HepG2 (cell line): ENCODE results near the gene MRGPRF. TPM values are rescaled to one million over a fixed set of nuclear protein-coding genes. Genes with fewer than 3 reads are reported as not detected.

Experiments
- ATAC-seq: fragments of 200-7000 bp; cut with Tn5 transposase; 3 replicates; pipeline ENCODE4 v1.9.1; 2020; ENCODE audit warnings: mild to moderate bottlenecking, moderate library complexity
- BruUV-seq: library from RNA; stranded (reverse); fragments of 400-500 nt; replicated peaks from 2 replicates; lab custom pipeline; 2021; lab: Mats Ljungman, UMichigan
- CTCF ChIA-PET: fragments of 300-600 bp; formaldehyde crosslinking; extraction: SDS; loops from one replicate; lab custom pipeline; 2021; ENCODE audit warnings: low total read pairs, inconsistent platforms, low intra/inter-chr PET ratio; lab: Yijun Ruan, JAX
- POLR2A ChIA-PET: fragments of 350-600 bp; sonication (Branson Sonifier 250); formaldehyde crosslinking; loops from one replicate; lab custom pipeline; 2020; ENCODE audit warnings: antibody characterized with exemption, inconsistent platforms; lab: Yijun Ruan, JAX
- DNase-seq: peaks from one replicate; pipeline ENCODE4 v3.0.0-alpha.2; 2015; ENCODE audit warnings: low spot score
- FAIRE-seq: peaks from 3 replicates; lab custom pipeline; 2011; peaks lifted over from hg19 to GRCh38; lab: Jason Lieb, UNC
- H2AFZ ChIP-seq: one replicate; pipeline ENCODE4 v1.6.1; 2011; ENCODE audit warnings: low read length, inconsistent platforms
- H3K27ac ChIP-seq: fragments of 300-600 bp; 3 replicates; pipeline ENCODE4 v1.8.0; 2011; ENCODE audit warnings: mixed run types, mild to moderate bottlenecking, mixed read lengths, low read length, inconsistent platforms; ENCODE audit not compliant: insufficient read depth; ENCODE audit errors: extremely low read length
- H3K27me3 ChIP-seq, 2 experiments: fragments of 200-600 bp in 1 of 2; 2 replicates in 1 of 2; 3 replicates in 1 of 2; pipeline versions ENCODE4 v1.6.0 to v1.8.0; 2011; ENCODE audit warnings: low read length in 2 of 2, mild to moderate bottlenecking in 2 of 2, moderate library complexity in 2 of 2, inconsistent platforms in 1 of 2; ENCODE audit not compliant: insufficient read depth in 2 of 2, control insufficient read depth in 1 of 2
- H3K36me3 ChIP-seq, 2 experiments: fragments of 200-600 bp in 1 of 2; replicated peaks in 1 of 2; 2 replicates in 1 of 2; 3 replicates in 1 of 2; pipeline versions ENCODE4 v1.5.1 to v1.8.0; 2011; ENCODE audit warnings: low read length in 2 of 2, inconsistent platforms in 1 of 2; ENCODE audit not compliant: insufficient read depth in 2 of 2, control insufficient read depth in 1 of 2
- H3K4me1 ChIP-seq: 2 replicates; pipeline ENCODE4 v1.5.1; 2012; ENCODE audit warnings: low read length, inconsistent platforms; ENCODE audit not compliant: insufficient read depth
- H3K4me2 ChIP-seq: 2 replicates; pipeline ENCODE4 v1.6.0; 2011; ENCODE audit warnings: low read depth, low read length, inconsistent platforms
- H3K4me3 ChIP-seq, 3 experiments: fragments of 200-600 bp in 1 of 3; sonication (generic), shearing (Covaris generic) in 1 of 3; replicated peaks in 1 of 3; 2 replicates each; pipeline ENCODE4 v1.5.1; 2011 to 2016; ENCODE audit warnings: low read length in 3 of 3, inconsistent platforms in 2 of 3, low read depth in 2 of 3, mild to moderate bottlenecking in 2 of 3, control low read depth in 1 of 3, mixed read lengths in 1 of 3; ENCODE audit not compliant: insufficient read depth in 1 of 3
- H3K79me2 ChIP-seq: one replicate; pipeline ENCODE4 v1.6.1; 2011; ENCODE audit warnings: low read length, inconsistent platforms; ENCODE audit not compliant: insufficient read depth
- H3K9ac ChIP-seq: 2 replicates; pipeline ENCODE4 v1.6.0; 2011; ENCODE audit warnings: mild to moderate bottlenecking, low read depth, low read length, inconsistent platforms; ENCODE audit not compliant: insufficient read depth
- H3K9me3 ChIP-seq: 2 replicates; pipeline ENCODE4 v1.5.1; 2012; ENCODE audit warnings: mild to moderate bottlenecking, low read length
- H4K20me1 ChIP-seq: 2 replicates; pipeline ENCODE4 v1.6.0; 2011; ENCODE audit warnings: inconsistent platforms, mild to moderate bottlenecking, low read length, moderate library complexity; ENCODE audit not compliant: insufficient read depth
- MAF1 ChIP-seq: sonication (generic); formaldehyde crosslinking; IDR thresholded peaks from 2 replicates; pipeline ENCODE4 v1.5.0; 2020; ENCODE audit warnings: missing genetic modification reagents, borderline replicate concordance
- MTF1 ChIP-seq: sonication (generic); formaldehyde crosslinking; IDR thresholded peaks from 2 replicates; pipeline ENCODE4 v1.5.0; 2020; ENCODE audit warnings: missing genetic modification reagents
- SCMH1 ChIP-seq: sonication (generic); formaldehyde crosslinking; IDR thresholded peaks from 2 replicates; pipeline ENCODE4 v1.9.0; 2021; ENCODE audit warnings: missing genetic modification reagents, mild to moderate bottlenecking, borderline replicate concordance
- ZNF124 ChIP-seq: sonication (generic); formaldehyde crosslinking; IDR thresholded peaks from 2 replicates; pipeline ENCODE4 v1.4.0; 2020; ENCODE audit warnings: missing genetic modification reagents
- ZNF18 ChIP-seq: sonication (generic); formaldehyde crosslinking; IDR thresholded peaks from 2 replicates; pipeline ENCODE4 v1.8.0; 2022; ENCODE audit warnings: mild to moderate bottlenecking, missing genetic modification reagents; ENCODE audit not compliant: insufficient replicate concordance
- ZNF296 ChIP-seq: sonication (generic); formaldehyde crosslinking; conservative IDR thresholded peaks from 2 replicates; pipeline ENCODE4 v1.5.0; 2020; ENCODE audit warnings: mild to moderate bottlenecking, missing genetic modification reagents
- ZNF570 ChIP-seq: sonication (generic); formaldehyde crosslinking; IDR thresholded peaks from 2 replicates; pipeline ENCODE4 v1.4.0; 2020; ENCODE audit warnings: mild to moderate bottlenecking, missing genetic modification reagents, borderline replicate concordance
- WGBS: methylation state at CpG from one replicate; pipeline ENCODE4 v1.1.6; 2017; ENCODE audit warnings: low lambda C conversion rate; 5-methylcytosine and 5-hydroxymethylcytosine counted together
- in situ Hi-C: cut with HindIII; loops from 2 replicates; pipeline ENCODE4 v1.10.0; 2017; ENCODE audit warnings: low pct_unique_long_range_greater_than_20kb; ENCODE audit not compliant: extremely low pct_ligation_motif_present
- intact Hi-C: fragments of 100-400 bp; cut with micrococcal nuclease; formaldehyde crosslinking; loops from one replicate; pipeline ENCODE4 v1.10.0; 2022; ENCODE audit not compliant: unreplicated experiment
- polyA plus RNA-seq, 8 experiments: library from polyadenylated mRNA; depleted of rRNA in 3 of 8; stranded (reverse) in 7 of 8; unstranded in 1 of 8; fragments of >200 nt; fragmentation: Illumina TruSeq in 4 of 8; extraction: Trizol in 4 of 8; gene quantifications; 2 replicates each; pipeline versions ENCODE4 v1.2.1 to v1.2.3, GENCODE V29; 2011 to 2016; ENCODE audit warnings: low read depth in 4 of 8, missing spikeins in 1 of 8, mixed read lengths in 1 of 8; ENCODE audit not compliant: insufficient read depth in 1 of 8
- total RNA-seq, 5 experiments: library from RNA; depleted of rRNA; stranded (reverse); fragments of >200 nt; fragmentation: Illumina TruSeq; extraction: Trizol; gene quantifications; 2 replicates each; pipeline ENCODE4 v1.2.3, GENCODE V29; 2016; ENCODE audit warnings: low read depth in 1 of 5
- TF ChIP-seq, protein P1 (sequence below): sonication (generic); formaldehyde crosslinking; IDR thresholded peaks from 2 replicates; pipeline ENCODE4 v1.4.0; 2020; ENCODE audit warnings: mild to moderate bottlenecking, missing genetic modification reagents
- TF ChIP-seq, protein P2 (sequence below), 2 experiments: IDR thresholded peaks; 2 replicates each; pipeline ENCODE4 v1.6.1; 2011 to 2012; ENCODE audit warnings: low read length in 2 of 2, borderline replicate concordance in 1 of 2, low read depth in 1 of 2, mild to moderate bottlenecking in 1 of 2, moderate library complexity in 1 of 2

Gene MRGPRF
- total and polyA plus RNA-seq, 2 of the 13 experiments (the other 11 are each of a cell fraction or from before 2014, with no cell fraction given): not detected

GRCh38 chr11:68994894-68995285, 18.2 kb downstream of the MRGPRF start:
- Histone ChIP-seq H4K20me1 (no peaks in the 10 kb centered on the region), H2AFZ (no peak overlapping the region), H3K9ac (no peak overlapping the region), H3K79me2 (no peaks in the 10 kb centered on the region), H3K27ac (no peak overlapping the region), H3K4me2 (no peak overlapping the region), H3K27me3 (peaks cover 3 to 55% of the 10 kb centered on the region in 2 experiments), H3K9me3 (no peaks in the 10 kb centered on the region), H3K36me3 (no peaks in the 10 kb centered on the region), H3K4me3 (no peak overlapping the region), H3K4me1 (no peaks in the 10 kb centered on the region)
- BruUV-seq: no TSS peak
- POLR2A ChIA-PET: no interaction called here
- CTCF ChIA-PET: no interaction called here
- WGBS: 45% methylated on average over 4 of the region's 6 CpGs
- no peak for FAIRE-seq
- intact Hi-C loops: no loop called here
- TF ChIP-seq ZNF570 (CRISPR knock-in tag) (no peak), SCMH1 (no peak), MAF1 (CRISPR knock-in tag) (no peak), ZNF296 (CRISPR knock-in tag) (no peak), ZNF18 (CRISPR knock-in tag) (no peak), ZNF124 (no peak), MTF1 (CRISPR knock-in tag) (no peak)
- TF ChIP-seq, protein P1, sequence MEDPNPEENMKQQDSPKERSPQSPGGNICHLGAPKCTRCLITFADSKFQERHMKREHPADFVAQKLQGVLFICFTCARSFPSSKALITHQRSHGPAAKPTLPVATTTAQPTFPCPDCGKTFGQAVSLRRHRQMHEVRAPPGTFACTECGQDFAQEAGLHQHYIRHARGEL (CRISPR knock-in tag): no peak
- TF ChIP-seq, protein P2, sequence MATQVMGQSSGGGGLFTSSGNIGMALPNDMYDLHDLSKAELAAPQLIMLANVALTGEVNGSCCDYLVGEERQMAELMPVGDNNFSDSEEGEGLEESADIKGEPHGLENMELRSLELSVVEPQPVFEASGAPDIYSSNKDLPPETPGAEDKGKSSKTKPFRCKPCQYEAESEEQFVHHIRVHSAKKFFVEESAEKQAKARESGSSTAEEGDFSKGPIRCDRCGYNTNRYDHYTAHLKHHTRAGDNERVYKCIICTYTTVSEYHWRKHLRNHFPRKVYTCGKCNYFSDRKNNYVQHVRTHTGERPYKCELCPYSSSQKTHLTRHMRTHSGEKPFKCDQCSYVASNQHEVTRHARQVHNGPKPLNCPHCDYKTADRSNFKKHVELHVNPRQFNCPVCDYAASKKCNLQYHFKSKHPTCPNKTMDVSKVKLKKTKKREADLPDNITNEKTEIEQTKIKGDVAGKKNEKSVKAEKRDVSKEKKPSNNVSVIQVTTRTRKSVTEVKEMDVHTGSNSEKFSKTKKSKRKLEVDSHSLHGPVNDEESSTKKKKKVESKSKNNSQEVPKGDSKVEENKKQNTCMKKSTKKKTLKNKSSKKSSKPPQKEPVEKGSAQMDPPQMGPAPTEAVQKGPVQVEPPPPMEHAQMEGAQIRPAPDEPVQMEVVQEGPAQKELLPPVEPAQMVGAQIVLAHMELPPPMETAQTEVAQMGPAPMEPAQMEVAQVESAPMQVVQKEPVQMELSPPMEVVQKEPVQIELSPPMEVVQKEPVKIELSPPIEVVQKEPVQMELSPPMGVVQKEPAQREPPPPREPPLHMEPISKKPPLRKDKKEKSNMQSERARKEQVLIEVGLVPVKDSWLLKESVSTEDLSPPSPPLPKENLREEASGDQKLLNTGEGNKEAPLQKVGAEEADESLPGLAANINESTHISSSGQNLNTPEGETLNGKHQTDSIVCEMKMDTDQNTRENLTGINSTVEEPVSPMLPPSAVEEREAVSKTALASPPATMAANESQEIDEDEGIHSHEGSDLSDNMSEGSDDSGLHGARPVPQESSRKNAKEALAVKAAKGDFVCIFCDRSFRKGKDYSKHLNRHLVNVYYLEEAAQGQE (IDR thresholded peaks at IDR 0.05; ENCODE audit: borderline replicate concordance in 1 of 2, low read depth in 1 of 2, low read length in 2 of 2): no peak
- no peak for ATAC-seq
- in situ Hi-C loops: no loop called here
- no peak for DNase-seq
